ENCODE results near the gene BTNL2.
"Not testable (repeated sequence)": the region's sequence is repeated elsewhere in the genome, so short reads cannot be mapped to it uniquely, and the experiment has no call there.

BTNL2 gene

DNA sequence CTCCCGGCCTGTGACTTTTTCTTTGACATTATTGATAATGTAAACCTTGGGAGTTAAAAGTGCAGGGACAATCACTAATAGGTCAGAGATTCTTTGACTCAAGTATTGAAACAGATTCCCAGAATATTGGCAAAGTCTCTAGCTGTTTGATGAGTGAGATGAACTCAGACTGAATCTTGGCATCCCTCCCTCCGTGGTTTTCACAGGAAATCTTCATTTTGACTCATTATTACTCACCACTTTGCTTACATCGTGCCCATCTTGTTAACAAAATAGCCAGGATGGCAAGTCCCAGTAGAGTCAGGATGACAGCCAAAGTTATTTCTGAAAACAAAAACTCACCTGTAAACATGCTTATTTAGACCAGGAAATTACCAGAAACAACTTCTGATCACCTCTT is 37.3 kb downstream of the BTNL2 start:
- Histone ChIP-seq H3K4me1 (ENCODE audit: low read length) (no peaks in the 10 kb centered on the region), H3K27me3 (ENCODE audit: low read depth, low read length) (no peaks in the 10 kb centered on the region), H3K9me3 (ENCODE audit: insufficient read depth, low read length) (no peaks in the 10 kb centered on the region), H2AFZ (ENCODE audit: low read depth, low read length) (no peak overlapping the region), H4K20me1 (ENCODE audit: insufficient read depth, low read length) (no peaks in the 10 kb centered on the region), H3K9ac (ENCODE audit: low read length) (no peak overlapping the region), H3K79me2 (ENCODE audit: low read length) (no peaks in the 10 kb centered on the region), H3K4me3 (ENCODE audit: low read length) (no peak overlapping the region), H3K36me3 (replicated peaks; ENCODE audit: low read depth, low read length) (no peaks in the 10 kb centered on the region), H3K4me2 (ENCODE audit: low read length) (no peak overlapping the region), H3K27ac (ENCODE audit: low read length) (no peak overlapping the region)
- TF ChIP-seq, protein P1, sequence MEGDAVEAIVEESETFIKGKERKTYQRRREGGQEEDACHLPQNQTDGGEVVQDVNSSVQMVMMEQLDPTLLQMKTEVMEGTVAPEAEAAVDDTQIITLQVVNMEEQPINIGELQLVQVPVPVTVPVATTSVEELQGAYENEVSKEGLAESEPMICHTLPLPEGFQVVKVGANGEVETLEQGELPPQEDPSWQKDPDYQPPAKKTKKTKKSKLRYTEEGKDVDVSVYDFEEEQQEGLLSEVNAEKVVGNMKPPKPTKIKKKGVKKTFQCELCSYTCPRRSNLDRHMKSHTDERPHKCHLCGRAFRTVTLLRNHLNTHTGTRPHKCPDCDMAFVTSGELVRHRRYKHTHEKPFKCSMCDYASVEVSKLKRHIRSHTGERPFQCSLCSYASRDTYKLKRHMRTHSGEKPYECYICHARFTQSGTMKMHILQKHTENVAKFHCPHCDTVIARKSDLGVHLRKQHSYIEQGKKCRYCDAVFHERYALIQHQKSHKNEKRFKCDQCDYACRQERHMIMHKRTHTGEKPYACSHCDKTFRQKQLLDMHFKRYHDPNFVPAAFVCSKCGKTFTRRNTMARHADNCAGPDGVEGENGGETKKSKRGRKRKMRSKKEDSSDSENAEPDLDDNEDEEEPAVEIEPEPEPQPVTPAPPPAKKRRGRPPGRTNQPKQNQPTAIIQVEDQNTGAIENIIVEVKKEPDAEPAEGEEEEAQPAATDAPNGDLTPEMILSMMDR (IDR thresholded peaks at IDR 0.05; ENCODE audit: low read depth, low read length), result no peak

GRCh38 chr6:32367644-32368043 is 39.3 kb downstream of the BTNL2 start:
- no peak overlapping the region for H3K9ac ChIP-seq (ENCODE audit: low read length)
- H3K4me2 ChIP-seq (ENCODE audit: low read length), result no peak overlapping the region
- no peak overlapping the region for H3K4me3 ChIP-seq (ENCODE audit: low read length)
- no peaks in the 10 kb centered on the region for H4K20me1 ChIP-seq (ENCODE audit: insufficient read depth, low read length)
- H3K4me1 ChIP-seq (ENCODE audit: low read length), result no peaks in the 10 kb centered on the region
- no peaks in the 10 kb centered on the region for H3K36me3 ChIP-seq (replicated peaks; ENCODE audit: low read depth, low read length)
- H3K27ac ChIP-seq (ENCODE audit: low read length), result no peak overlapping the region
- H3K9me3 ChIP-seq (ENCODE audit: insufficient read depth, low read length), result no peaks in the 10 kb centered on the region
- H3K27me3 ChIP-seq (ENCODE audit: low read depth, low read length), result no peaks in the 10 kb centered on the region
- no peak overlapping the region for H2AFZ ChIP-seq (ENCODE audit: low read depth, low read length)
- TF ChIP-seq, protein P1 (IDR thresholded peaks at IDR 0.05; ENCODE audit: low read depth, low read length), result no peak
- TF ChIP-seq EZH2phosphoT487 (IDR thresholded peaks at IDR 0.05; ENCODE audit: low read depth), result no peak
- no peaks in the 10 kb centered on the region for H3K79me2 ChIP-seq (ENCODE audit: low read length)

GRCh38 chr6:32359225-32359624 is 47.8 kb downstream of the BTNL2 start:
- not testable (repeated sequence) for H3K9me3 ChIP-seq (ENCODE audit: insufficient read depth, low read length); H3K27ac ChIP-seq (ENCODE audit: low read length); H3K4me3 ChIP-seq (ENCODE audit: low read length); H3K9ac ChIP-seq (ENCODE audit: low read length); H2AFZ ChIP-seq (ENCODE audit: low read depth, low read length); H4K20me1 ChIP-seq (ENCODE audit: insufficient read depth, low read length); H3K36me3 ChIP-seq (replicated peaks; ENCODE audit: low read depth, low read length); H3K4me2 ChIP-seq (ENCODE audit: low read length); H3K27me3 ChIP-seq (ENCODE audit: low read depth, low read length); H3K79me2 ChIP-seq (ENCODE audit: low read length); H3K4me1 ChIP-seq (ENCODE audit: low read length)

DNA sequence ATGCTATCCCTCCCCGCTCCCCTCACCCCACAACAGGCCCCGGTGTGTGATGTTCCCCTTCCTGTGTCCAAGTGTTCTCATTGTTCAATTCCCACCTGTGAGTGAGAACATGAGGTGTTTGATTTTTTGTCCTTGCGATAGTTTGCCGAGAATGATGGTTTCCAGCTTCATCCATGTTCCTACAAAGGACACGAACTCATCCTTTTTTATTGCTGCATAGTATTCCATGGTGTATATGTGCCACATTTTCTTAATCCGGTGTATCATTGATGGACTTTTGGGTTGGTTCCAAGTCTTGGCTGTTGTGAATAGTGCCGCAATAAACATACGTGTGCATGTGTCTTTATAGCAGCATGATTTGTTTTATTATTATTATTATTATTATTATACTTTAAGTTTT is 48.4 kb downstream of the BTNL2 start:
- H3K9me3 ChIP-seq (ENCODE audit: insufficient read depth, low read length); H4K20me1 ChIP-seq (ENCODE audit: insufficient read depth, low read length); H3K79me2 ChIP-seq (ENCODE audit: low read length); H2AFZ ChIP-seq (ENCODE audit: low read depth, low read length); H3K27me3 ChIP-seq (ENCODE audit: low read depth, low read length); H3K27ac ChIP-seq (ENCODE audit: low read length); H3K4me1 ChIP-seq (ENCODE audit: low read length); H3K4me2 ChIP-seq (ENCODE audit: low read length); H3K9ac ChIP-seq (ENCODE audit: low read length); H3K4me3 ChIP-seq (ENCODE audit: low read length); H3K36me3 ChIP-seq (replicated peaks; ENCODE audit: low read depth, low read length): not testable (repeated sequence)

- Histone ChIP-seq H3K27ac (ENCODE audit: low read length) (no peak overlapping the region), H4K20me1 (ENCODE audit: insufficient read depth, low read length) (no peaks in the 10 kb centered on the region), H2AFZ (ENCODE audit: low read depth, low read length) (no peak overlapping the region), H3K36me3 (replicated peaks; ENCODE audit: low read depth, low read length) (no peaks in the 10 kb centered on the region), H3K4me1 (ENCODE audit: low read length) (peaks cover 6% of the 10 kb centered on the region; the same call in 1 of the 2 replicates), H3K79me2 (ENCODE audit: low read length) (no peaks in the 10 kb centered on the region), H3K27me3 (ENCODE audit: low read depth, low read length) (no peaks in the 10 kb centered on the region), H3K9ac (ENCODE audit: low read length) (no peak overlapping the region), H3K9me3 (ENCODE audit: insufficient read depth, low read length) (no peaks in the 10 kb centered on the region), H3K4me3 (ENCODE audit: low read length) (no peak overlapping the region), H3K4me2 (ENCODE audit: low read length) (no peak overlapping the region)
- no peak for TF ChIP-seq EZH2phosphoT487 (IDR thresholded peaks at IDR 0.05; ENCODE audit: low read depth)
- TF ChIP-seq, protein P1 (IDR thresholded peaks at IDR 0.05; ENCODE audit: low read depth, low read length), result no peak
Observed at GRCh38 chr6:32355018-32355417, 52.0 kb downstream of the BTNL2 start.
